GM23338 (cell line): ENCODE results near the gene LOXL4. TPM values are rescaled to one million over a fixed set of nuclear protein-coding genes. Genes with fewer than 3 reads are reported as not detected.

Source experiments
- ATAC-seq: fragments of 200-7000 bp; cut with Tn5 transposase; 3 replicates; pipeline ENCODE4 v1.9.1; 2020
- DNase-seq: peaks from one replicate; pipeline ENCODE4 v3.0.0-alpha.2; 2015; ENCODE audit warnings: low spot score
- H2AFZ ChIP-seq: fragments of 200-600 bp; sonication (generic); 2 replicates; pipeline ENCODE4 v1.8.0; 2016; ENCODE audit warnings: antibody characterized with exemption, mild to moderate bottlenecking, moderate library complexity
- H3F3A ChIP-seq: fragments of 200-600 bp; sonication (generic); replicated peaks from 2 replicates; pipeline ENCODE4 v1.8.0; 2017; ENCODE audit warnings: antibody characterized with exemption, mixed run types, low read depth
- H3K27ac ChIP-seq: fragments of 200-600 bp; sonication (generic); 2 replicates; pipeline ENCODE4 v1.6.1; 2016; ENCODE audit warnings: low read depth
- H3K27me3 ChIP-seq: fragments of 200-600 bp; sonication (generic); 2 replicates; pipeline ENCODE4 v1.8.0; 2016; ENCODE audit warnings: mild to moderate bottlenecking, mixed run types, moderate library complexity; ENCODE audit not compliant: insufficient read depth
- H3K36me3 ChIP-seq: fragments of 200-600 bp; sonication (generic); 2 replicates; pipeline ENCODE4 v1.8.0; 2016; ENCODE audit warnings: mild to moderate bottlenecking; ENCODE audit not compliant: insufficient read depth
- H3K4me1 ChIP-seq: fragments of 200-600 bp; sonication (generic); 2 replicates; pipeline ENCODE4 v1.8.0; 2016; ENCODE audit warnings: mild to moderate bottlenecking, moderate library complexity; ENCODE audit not compliant: insufficient read depth
- H3K4me2 ChIP-seq: fragments of 200-600 bp; sonication (generic); 2 replicates; pipeline ENCODE4 v1.7.1; 2017; ENCODE audit warnings: mixed run types
- H3K4me3 ChIP-seq: fragments of 200-600 bp; sonication (generic); 2 replicates; pipeline ENCODE4 v1.6.1; 2016; ENCODE audit warnings: mixed run types
- H3K79me2 ChIP-seq: fragments of 200-600 bp; sonication (generic); replicated peaks from 2 replicates; pipeline ENCODE4 v1.8.0; 2017; ENCODE audit warnings: mild to moderate bottlenecking; ENCODE audit not compliant: insufficient read depth
- H3K9me2 ChIP-seq: fragments of 200-600 bp; sonication (generic); 2 replicates; pipeline ENCODE4 v1.8.0; 2017; ENCODE audit not compliant: insufficient read depth
- H4K20me1 ChIP-seq: fragments of 200-600 bp; sonication (generic); replicated peaks from 2 replicates; pipeline ENCODE4 v1.8.0; 2017; ENCODE audit warnings: mild to moderate bottlenecking; ENCODE audit not compliant: insufficient read depth
- H3K27ac Mint-ChIP-seq: 2 replicates; pipeline ENCODE4 v1.8.0; 2020; ENCODE audit warnings: inconsistent platforms, mild to moderate bottlenecking, moderate library complexity, mixed read lengths
- H3K27me3 Mint-ChIP-seq: 3 replicates; pipeline ENCODE4 v1.8.0; 2022; ENCODE audit warnings: low read depth, mild to moderate bottlenecking, moderate library complexity, mixed read lengths, inconsistent platforms; ENCODE audit not compliant: insufficient read depth, poor library complexity
- H3K36me3 Mint-ChIP-seq: 3 replicates; pipeline ENCODE4 v1.8.0; 2021; ENCODE audit warnings: low read depth, mild to moderate bottlenecking, inconsistent platforms, moderate library complexity, mixed read lengths
- H3K4me1 Mint-ChIP-seq: 3 replicates; pipeline ENCODE4 v1.8.0; 2020; ENCODE audit warnings: mild to moderate bottlenecking, inconsistent platforms, mixed read lengths
- H3K4me3 Mint-ChIP-seq: 3 replicates; pipeline ENCODE4 v1.8.0; 2021; ENCODE audit warnings: moderate library complexity, mild to moderate bottlenecking, inconsistent platforms, mixed read lengths
- H3K9me3 Mint-ChIP-seq: 3 replicates; pipeline ENCODE4 v1.8.0; 2020; ENCODE audit warnings: moderate library complexity, mild to moderate bottlenecking, inconsistent platforms, mixed read lengths
- EZH2 ChIP-seq: fragments of 200-600 bp; sonication (generic); IDR thresholded peaks from one replicate; pipeline ENCODE4 v1.8.0; 2017; ENCODE audit warnings: antibody characterized with exemption, mild to moderate bottlenecking, low read depth; ENCODE audit not compliant: unreplicated experiment
- EZH2phosphoT487 ChIP-seq: fragments of 200-600 bp; sonication (generic); IDR thresholded peaks from one replicate; pipeline ENCODE4 v1.8.1; 2018; ENCODE audit warnings: antibody characterized with exemption; ENCODE audit not compliant: unreplicated experiment
- JUNB ChIP-seq: IDR thresholded peaks from one replicate; pipeline ENCODE4 v1.6.1; 2016; ENCODE audit warnings: antibody characterized with exemption; ENCODE audit not compliant: unreplicated experiment
- NANOG ChIP-seq: IDR thresholded peaks from 2 replicates; pipeline ENCODE4 v1.6.1; 2016; ENCODE audit warnings: antibody characterized with exemption, borderline replicate concordance
- POLR2AphosphoS5 ChIP-seq: IDR thresholded peaks from 2 replicates; pipeline ENCODE4 v1.6.1; 2016; ENCODE audit warnings: antibody characterized with exemption, low read depth
- REST ChIP-seq: IDR thresholded peaks from one replicate; pipeline ENCODE4 v1.6.1; 2018; ENCODE audit warnings: antibody characterized with exemption; ENCODE audit not compliant: unreplicated experiment
- STAT1 ChIP-seq: IDR thresholded peaks from one replicate; pipeline ENCODE4 v1.6.1; 2016; ENCODE audit warnings: antibody characterized with exemption; ENCODE audit not compliant: unreplicated experiment
- ZNF114 ChIP-seq: fragments of 250-450 bp; sonication (Bioruptor Pico); IDR thresholded peaks from 2 replicates; pipeline ENCODE4 v1.5.0; 2020; ENCODE audit warnings: mild to moderate bottlenecking, moderate library complexity
- ZNF331 ChIP-seq: fragments of 250-450 bp; sonication (Bioruptor Pico); IDR thresholded peaks from 2 replicates; pipeline ENCODE4 v1.5.0; 2020; ENCODE audit warnings: low read depth, mild to moderate bottlenecking, moderate library complexity
- polyA plus RNA-seq: library from polyadenylated mRNA; unstranded; fragments of >200 nt; fragmentation: Nextera tagmentation; extraction: Ambion mirVana; gene quantifications from 2 replicates; pipeline ENCODE4 v1.2.1, GENCODE V29; 2016
- total RNA-seq: library from RNA; depleted of rRNA; stranded (reverse); fragments of >200 nt; shearing (Covaris generic); gene quantifications from 2 replicates; pipeline ENCODE4 v1.2.3, GENCODE V29; 2014
- TF ChIP-seq, protein P1 (sequence below): IDR thresholded peaks from 2 replicates; pipeline ENCODE4 v1.6.1; 2016; ENCODE audit warnings: antibody characterized with exemption
- TF ChIP-seq, protein P2 (sequence below): fragments of 250-450 bp; sonication (Bioruptor Pico); IDR thresholded peaks from 2 replicates; pipeline ENCODE4 v1.5.0; 2020; ENCODE audit warnings: mild to moderate bottlenecking, moderate library complexity
- TF ChIP-seq, protein P3 (sequence below), 2 experiments: fragments of 200-600 bp in 1 of 2; sonication (generic) in 1 of 2; conservative IDR thresholded peaks; 2 replicates each; pipeline versions ENCODE4 v1.5.1 to v1.6.1; 2016 to 2017; ENCODE audit warnings: antibody characterized with exemption in 2 of 2, low read depth in 2 of 2, mild to moderate bottlenecking in 2 of 2, moderate library complexity in 1 of 2

Gene LOXL4
- total and polyA plus RNA-seq, 2 experiments from 2014 or later: 0.21 to 0.38 TPM

DNA sequence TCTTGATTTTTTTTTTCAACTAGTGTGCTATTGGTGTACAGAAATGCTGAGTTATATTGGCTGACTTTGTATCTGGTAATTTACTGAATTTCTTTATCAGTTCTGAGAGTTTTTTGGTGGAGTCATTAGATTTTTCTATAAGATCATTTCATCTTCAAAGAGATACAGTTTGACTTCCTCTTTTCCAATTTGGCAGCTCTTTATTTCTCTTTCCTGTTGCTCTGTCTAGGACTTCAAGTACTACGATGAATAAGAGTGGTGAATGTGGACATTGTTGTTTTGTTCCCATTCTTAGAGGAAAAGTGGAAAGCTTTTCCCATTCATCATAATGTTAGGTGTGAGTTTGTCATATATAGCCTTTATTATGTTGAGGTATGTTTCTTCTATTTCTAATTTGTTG is 50.2 kb downstream of the LOXL4 start:
- no peaks in the 10 kb centered on the region for H3K27me3 Mint-ChIP-seq
- Histone ChIP-seq H3K4me3 (no peak overlapping the region), H3K79me2 (peaks cover 53% of the 10 kb centered on the region), H3K4me2 (no peak overlapping the region), H3K27me3 (no peaks in the 10 kb centered on the region), H4K20me1 (peaks cover 7% of the 10 kb centered on the region; the same call in 1 of the 2 replicates), H3F3A (no peaks in the 10 kb centered on the region), H3K4me1 (no peaks in the 10 kb centered on the region), H3K27ac (no peak overlapping the region), H2AFZ (no peak overlapping the region), H3K9me2 (no peaks in the 10 kb centered on the region), H3K36me3 (no peaks in the 10 kb centered on the region)
- DNase-seq (no peak), ATAC-seq (no peak)
- no peaks in the 10 kb centered on the region for H3K4me1 Mint-ChIP-seq
- peaks cover 7% of the 10 kb centered on the region; the same call in 1 of the 3 replicates for H3K36me3 Mint-ChIP-seq
- no peak overlapping the region for H3K27ac Mint-ChIP-seq
- H3K4me3 Mint-ChIP-seq: no peak overlapping the region
- no peak for TF ChIP-seq JUNB
- TF ChIP-seq, protein P1, sequence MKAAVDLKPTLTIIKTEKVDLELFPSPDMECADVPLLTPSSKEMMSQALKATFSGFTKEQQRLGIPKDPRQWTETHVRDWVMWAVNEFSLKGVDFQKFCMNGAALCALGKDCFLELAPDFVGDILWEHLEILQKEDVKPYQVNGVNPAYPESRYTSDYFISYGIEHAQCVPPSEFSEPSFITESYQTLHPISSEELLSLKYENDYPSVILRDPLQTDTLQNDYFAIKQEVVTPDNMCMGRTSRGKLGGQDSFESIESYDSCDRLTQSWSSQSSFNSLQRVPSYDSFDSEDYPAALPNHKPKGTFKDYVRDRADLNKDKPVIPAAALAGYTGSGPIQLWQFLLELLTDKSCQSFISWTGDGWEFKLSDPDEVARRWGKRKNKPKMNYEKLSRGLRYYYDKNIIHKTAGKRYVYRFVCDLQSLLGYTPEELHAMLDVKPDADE: no peak
- TF ChIP-seq ZNF331 (CRISPR knock-in tag): no peak
- TF ChIP-seq EZH2phosphoT487: no peak
- TF ChIP-seq EZH2: no peak
- TF ChIP-seq, protein P2, sequence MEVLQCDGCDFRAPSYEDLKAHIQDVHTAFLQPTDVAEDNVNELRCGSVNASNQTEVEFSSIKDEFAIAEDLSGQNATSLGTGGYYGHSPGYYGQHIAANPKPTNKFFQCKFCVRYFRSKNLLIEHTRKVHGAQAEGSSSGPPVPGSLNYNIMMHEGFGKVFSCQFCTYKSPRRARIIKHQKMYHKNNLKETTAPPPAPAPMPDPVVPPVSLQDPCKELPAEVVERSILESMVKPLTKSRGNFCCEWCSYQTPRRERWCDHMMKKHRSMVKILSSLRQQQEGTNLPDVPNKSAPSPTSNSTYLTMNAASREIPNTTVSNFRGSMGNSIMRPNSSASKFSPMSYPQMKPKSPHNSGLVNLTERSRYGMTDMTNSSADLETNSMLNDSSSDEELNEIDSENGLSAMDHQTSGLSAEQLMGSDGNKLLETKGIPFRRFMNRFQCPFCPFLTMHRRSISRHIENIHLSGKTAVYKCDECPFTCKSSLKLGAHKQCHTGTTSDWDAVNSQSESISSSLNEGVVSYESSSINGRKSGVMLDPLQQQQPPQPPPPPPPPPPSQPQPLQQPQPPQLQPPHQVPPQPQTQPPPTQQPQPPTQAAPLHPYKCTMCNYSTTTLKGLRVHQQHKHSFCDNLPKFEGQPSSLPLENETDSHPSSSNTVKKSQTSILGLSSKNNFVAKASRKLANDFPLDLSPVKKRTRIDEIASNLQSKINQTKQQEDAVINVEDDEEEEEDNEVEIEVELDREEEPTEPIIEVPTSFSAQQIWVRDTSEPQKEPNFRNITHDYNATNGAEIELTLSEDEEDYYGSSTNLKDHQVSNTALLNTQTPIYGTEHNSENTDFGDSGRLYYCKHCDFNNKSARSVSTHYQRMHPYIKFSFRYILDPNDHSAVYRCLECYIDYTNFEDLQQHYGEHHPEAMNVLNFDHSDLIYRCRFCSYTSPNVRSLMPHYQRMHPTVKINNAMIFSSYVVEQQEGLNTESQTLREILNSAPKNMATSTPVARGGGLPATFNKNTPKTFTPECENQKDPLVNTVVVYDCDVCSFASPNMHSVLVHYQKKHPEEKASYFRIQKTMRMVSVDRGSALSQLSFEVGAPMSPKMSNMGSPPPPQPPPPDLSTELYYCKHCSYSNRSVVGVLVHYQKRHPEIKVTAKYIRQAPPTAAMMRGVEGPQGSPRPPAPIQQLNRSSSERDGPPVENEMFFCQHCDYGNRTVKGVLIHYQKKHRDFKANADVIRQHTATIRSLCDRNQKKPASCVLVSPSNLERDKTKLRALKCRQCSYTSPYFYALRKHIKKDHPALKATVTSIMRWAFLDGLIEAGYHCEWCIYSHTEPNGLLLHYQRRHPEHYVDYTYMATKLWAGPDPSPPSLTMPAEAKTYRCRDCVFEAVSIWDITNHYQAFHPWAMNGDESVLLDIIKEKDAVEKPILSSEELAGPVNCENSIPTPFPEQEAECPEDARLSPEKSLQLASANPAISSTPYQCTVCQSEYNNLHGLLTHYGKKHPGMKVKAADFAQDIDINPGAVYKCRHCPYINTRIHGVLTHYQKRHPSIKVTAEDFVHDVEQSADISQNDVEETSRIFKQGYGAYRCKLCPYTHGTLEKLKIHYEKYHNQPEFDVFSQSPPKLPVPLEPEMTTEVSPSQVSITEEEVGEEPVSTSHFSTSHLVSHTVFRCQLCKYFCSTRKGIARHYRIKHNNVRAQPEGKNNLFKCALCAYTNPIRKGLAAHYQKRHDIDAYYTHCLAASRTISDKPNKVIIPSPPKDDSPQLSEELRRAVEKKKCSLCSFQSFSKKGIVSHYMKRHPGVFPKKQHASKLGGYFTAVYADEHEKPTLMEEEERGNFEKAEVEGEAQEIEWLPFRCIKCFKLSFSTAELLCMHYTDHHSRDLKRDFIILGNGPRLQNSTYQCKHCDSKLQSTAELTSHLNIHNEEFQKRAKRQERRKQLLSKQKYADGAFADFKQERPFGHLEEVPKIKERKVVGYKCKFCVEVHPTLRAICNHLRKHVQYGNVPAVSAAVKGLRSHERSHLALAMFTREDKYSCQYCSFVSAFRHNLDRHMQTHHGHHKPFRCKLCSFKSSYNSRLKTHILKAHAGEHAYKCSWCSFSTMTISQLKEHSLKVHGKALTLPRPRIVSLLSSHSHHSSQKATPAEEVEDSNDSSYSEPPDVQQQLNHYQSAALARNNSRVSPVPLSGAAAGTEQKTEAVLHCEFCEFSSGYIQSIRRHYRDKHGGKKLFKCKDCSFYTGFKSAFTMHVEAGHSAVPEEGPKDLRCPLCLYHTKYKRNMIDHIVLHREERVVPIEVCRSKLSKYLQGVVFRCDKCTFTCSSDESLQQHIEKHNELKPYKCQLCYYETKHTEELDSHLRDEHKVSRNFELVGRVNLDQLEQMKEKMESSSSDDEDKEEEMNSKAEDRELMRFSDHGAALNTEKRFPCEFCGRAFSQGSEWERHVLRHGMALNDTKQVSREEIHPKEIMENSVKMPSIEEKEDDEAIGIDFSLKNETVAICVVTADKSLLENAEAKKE (CRISPR knock-in tag): no peak
- no peak for TF ChIP-seq ZNF114
- TF ChIP-seq, protein P3, sequence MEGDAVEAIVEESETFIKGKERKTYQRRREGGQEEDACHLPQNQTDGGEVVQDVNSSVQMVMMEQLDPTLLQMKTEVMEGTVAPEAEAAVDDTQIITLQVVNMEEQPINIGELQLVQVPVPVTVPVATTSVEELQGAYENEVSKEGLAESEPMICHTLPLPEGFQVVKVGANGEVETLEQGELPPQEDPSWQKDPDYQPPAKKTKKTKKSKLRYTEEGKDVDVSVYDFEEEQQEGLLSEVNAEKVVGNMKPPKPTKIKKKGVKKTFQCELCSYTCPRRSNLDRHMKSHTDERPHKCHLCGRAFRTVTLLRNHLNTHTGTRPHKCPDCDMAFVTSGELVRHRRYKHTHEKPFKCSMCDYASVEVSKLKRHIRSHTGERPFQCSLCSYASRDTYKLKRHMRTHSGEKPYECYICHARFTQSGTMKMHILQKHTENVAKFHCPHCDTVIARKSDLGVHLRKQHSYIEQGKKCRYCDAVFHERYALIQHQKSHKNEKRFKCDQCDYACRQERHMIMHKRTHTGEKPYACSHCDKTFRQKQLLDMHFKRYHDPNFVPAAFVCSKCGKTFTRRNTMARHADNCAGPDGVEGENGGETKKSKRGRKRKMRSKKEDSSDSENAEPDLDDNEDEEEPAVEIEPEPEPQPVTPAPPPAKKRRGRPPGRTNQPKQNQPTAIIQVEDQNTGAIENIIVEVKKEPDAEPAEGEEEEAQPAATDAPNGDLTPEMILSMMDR (conservative IDR thresholded peaks at IDR 0.05; ENCODE audit: low read depth in 2 of 2): no peak
- TF ChIP-seq REST: no peak
- TF ChIP-seq STAT1: no peak
- no peak for TF ChIP-seq POLR2AphosphoS5
- TF ChIP-seq NANOG: no peak
- H3K9me3 Mint-ChIP-seq: peaks cover 4% of the 10 kb centered on the region; the same call in 2 of the 3 replicates
